HCT116 (cell line): ENCODE results near the gene CDH23. TPM values are rescaled to one million over a fixed set of nuclear protein-coding genes. Genes with fewer than 3 reads are reported as not detected.
A peak's percentile ranks its signal among the peaks of the same experiment; 100 is the strongest.

Experiments
- ATAC-seq: fragments of 200-7000 bp; cut with Tn5 transposase; 2 replicates; pipeline ENCODE4 v1.9.1; 2020; ENCODE audit warnings: mild to moderate bottlenecking, moderate library complexity
- BruUV-seq: library from RNA; stranded (reverse); fragments of 400-500 nt; replicated peaks from 2 replicates; lab custom pipeline; 2021; lab: Mats Ljungman, UMichigan
- CTCF ChIA-PET: fragments of 300-600 bp; sonication (Branson Sonifier 250); formaldehyde crosslinking; loops from one replicate; lab custom pipeline; 2021; ENCODE audit warnings: antibody characterized with exemption; lab: Charles Lee
- POLR2A ChIA-PET: fragments of 300-600, 350-600 bp; sonication (Branson Sonifier 250); formaldehyde crosslinking; loops from one replicate; lab custom pipeline; 2021; ENCODE audit warnings: antibody characterized with exemption; lab: Charles Lee
- RAD21 ChIA-PET, 2 experiments: fragments of 300-600 bp; sonication (Branson Sonifier 250); formaldehyde crosslinking; loops; one replicate each; lab custom pipeline; 2023; ENCODE audit warnings: low total read pairs in 2 of 2; ENCODE audit not compliant: uncharacterized antibody in 2 of 2, unreplicated experiment in 2 of 2, low non-redundant PET in 1 of 2; lab: Charles Lee
- DNase-seq: peaks from one replicate; pipeline ENCODE4 v3.0.0-alpha.2; 2010; ENCODE audit warnings: low read depth, low spot score
- H2AFZ ChIP-seq: fragments of 200-600 bp; shearing (Covaris generic), sonication (generic); 2 replicates; pipeline ENCODE4 v1.6.1; 2017; ENCODE audit warnings: low read depth, mixed run types, mixed read lengths, antibody characterized with exemption, low read length; ENCODE audit not compliant: poor library complexity, severe bottlenecking
- H3K27ac ChIP-seq: 2 replicates; pipeline ENCODE4 v1.5.1; 2012; ENCODE audit warnings: low read depth, low read length
- H3K27me3 ChIP-seq: fragments of 200-600 bp; sonication (generic); 2 replicates; pipeline ENCODE4 v1.6.1; 2016; ENCODE audit warnings: mixed run types, low read length, mixed read lengths; ENCODE audit not compliant: insufficient read depth
- H3K36me3 ChIP-seq, 2 experiments: fragments of 200-500 bp in 1 of 2; fragments of 200-600 bp in 1 of 2; sonication (Bioruptor generic) in 1 of 2; sonication (generic) in 1 of 2; 2 replicates each; pipeline versions ENCODE4 v1.5.1 to v1.6.1; 2014 to 2016; ENCODE audit warnings: low read length in 2 of 2, inconsistent platforms in 1 of 2, mixed read lengths in 1 of 2, mixed run types in 1 of 2; ENCODE audit not compliant: insufficient read depth in 2 of 2, control insufficient read depth in 1 of 2
- H3K4me1 ChIP-seq, 2 experiments: fragments of 200-600 bp in 1 of 2; sonication (generic) in 1 of 2; 2 replicates each; pipeline versions ENCODE4 v1.5.1 to v1.6.1; 2012 to 2017; ENCODE audit warnings: low read length in 2 of 2, inconsistent platforms in 1 of 2, mild to moderate bottlenecking in 1 of 2, mixed read lengths in 1 of 2, mixed run types in 1 of 2, moderate library complexity in 1 of 2; ENCODE audit not compliant: insufficient read depth in 2 of 2, control insufficient read depth in 1 of 2
- H3K4me2 ChIP-seq: fragments of 200-600 bp; sonication (generic); 2 replicates; pipeline ENCODE4 v1.6.1; 2017; ENCODE audit warnings: mixed run types, low read length, mixed read lengths
- H3K4me3 ChIP-seq, 2 experiments: fragments of 200-600 bp in 1 of 2; sonication (generic) in 1 of 2; replicated peaks in 1 of 2; 2 replicates each; pipeline ENCODE4 v1.5.1; 2011 to 2016; ENCODE audit warnings: low read length in 2 of 2, control low read depth in 1 of 2, low read depth in 1 of 2, mild to moderate bottlenecking in 1 of 2, mixed read lengths in 1 of 2, mixed run types in 1 of 2
- H3K79me2 ChIP-seq: fragments of 200-600 bp; sonication (generic); 2 replicates; pipeline ENCODE4 v1.6.1; 2017; ENCODE audit warnings: mild to moderate bottlenecking, mixed run types, low read length, moderate library complexity, mixed read lengths; ENCODE audit not compliant: insufficient read depth
- H3K9ac ChIP-seq: fragments of 200-600 bp; sonication (generic); 2 replicates; pipeline ENCODE4 v1.6.1; 2016; ENCODE audit warnings: low read length, mixed read lengths
- H3K9me2 ChIP-seq: fragments of 200-600 bp; sonication (generic), shearing (Covaris generic); 2 replicates; pipeline ENCODE4 v1.6.1; 2017; ENCODE audit warnings: mixed run types, mild to moderate bottlenecking, moderate library complexity; ENCODE audit not compliant: insufficient read depth
- H3K9me3 ChIP-seq, 2 experiments: fragments of 200-500 bp in 1 of 2; fragments of 200-600 bp in 1 of 2; sonication (Bioruptor generic) in 1 of 2; sonication (generic) in 1 of 2; 2 replicates each; pipeline ENCODE4 v1.6.1; 2014 to 2017; ENCODE audit warnings: low read length in 2 of 2, mixed read lengths in 2 of 2, inconsistent platforms in 1 of 2, low read depth in 1 of 2, mild to moderate bottlenecking in 1 of 2, mixed run types in 1 of 2, moderate library complexity in 1 of 2; ENCODE audit not compliant: control insufficient read depth in 1 of 2, insufficient read depth in 1 of 2
- H4K20me1 ChIP-seq: fragments of 200-600 bp; sonication (generic), shearing (Covaris generic); 2 replicates; pipeline ENCODE4 v1.6.1; 2017; ENCODE audit warnings: mixed run types, mild to moderate bottlenecking, moderate library complexity; ENCODE audit not compliant: insufficient read depth
- CBX3 ChIP-seq: IDR thresholded peaks from 2 replicates; pipeline ENCODE4 v1.6.1; 2012; ENCODE audit warnings: low read depth
- CEBPB ChIP-seq: IDR thresholded peaks from 2 replicates; pipeline ENCODE4 v1.6.1; 2012; ENCODE audit warnings: low read depth
- EZH2 ChIP-seq: fragments of 200-600 bp; sonication (generic); IDR thresholded peaks from 2 replicates; pipeline ENCODE4 v1.6.1; 2017; ENCODE audit warnings: antibody characterized with exemption, mixed run types
- EZH2phosphoT487 ChIP-seq: fragments of 200-600 bp; IDR thresholded peaks from 2 replicates; pipeline ENCODE4 v1.6.1; 2018; ENCODE audit warnings: antibody characterized with exemption, borderline replicate concordance
- FOSL1 ChIP-seq: IDR thresholded peaks from 2 replicates; pipeline ENCODE4 v1.6.1; 2012; ENCODE audit warnings: low read depth
- JUND ChIP-seq: IDR thresholded peaks from 2 replicates; pipeline ENCODE4 v1.6.1; 2012
- POLR2A ChIP-seq: IDR thresholded peaks from 2 replicates; pipeline ENCODE4 v1.7.0; 2011; ENCODE audit warnings: borderline replicate concordance; ENCODE audit not compliant: insufficient read depth, insufficient read length; ENCODE audit errors: extremely low read depth
- RAD21 ChIP-seq: IDR thresholded peaks from 2 replicates; pipeline ENCODE4 v1.6.1; 2012; ENCODE audit warnings: low read depth, mild to moderate bottlenecking
- TCF7L2 ChIP-seq: IDR thresholded peaks from 2 replicates; pipeline ENCODE4 v1.7.0; 2011; ENCODE audit warnings: borderline replicate concordance, inconsistent platforms; ENCODE audit not compliant: insufficient read depth, insufficient read length; ENCODE audit errors: extremely low read depth
- ZFX ChIP-seq: fragments of 450-650 bp; IDR thresholded peaks from 2 replicates; pipeline ENCODE4 v1.6.1; 2017
- ZNF274 ChIP-seq: fragments of 200-500 bp; sonication (Bioruptor generic); IDR thresholded peaks from 2 replicates; pipeline ENCODE4 v1.6.1; 2014; ENCODE audit warnings: mild to moderate bottlenecking, low read depth, low read length, inconsistent platforms
- intact Hi-C: fragments of 100-400 bp; cut with micrococcal nuclease; formaldehyde crosslinking; loops from 2 replicates; pipeline ENCODE4 v1.10.0; 2022
- total RNA-seq: library from RNA; stranded (reverse); gene quantifications from one replicate; pipeline ENCODE4 v1.2.1, GENCODE V29; 2021; ENCODE audit not compliant: unreplicated experiment
- TF ChIP-seq, protein P1 (sequence below): IDR thresholded peaks from 2 replicates; pipeline ENCODE4 v1.6.1; 2012
- TF ChIP-seq, protein P2 (sequence below): IDR thresholded peaks from 2 replicates; pipeline ENCODE4 v1.6.1; 2012; ENCODE audit warnings: low read depth
- TF ChIP-seq, protein P3 (sequence below): IDR thresholded peaks from 2 replicates; pipeline ENCODE4 v1.6.1; 2012

Gene CDH23
- total RNA-seq, 1 experiment from 2014 or later = not detected

DNA sequence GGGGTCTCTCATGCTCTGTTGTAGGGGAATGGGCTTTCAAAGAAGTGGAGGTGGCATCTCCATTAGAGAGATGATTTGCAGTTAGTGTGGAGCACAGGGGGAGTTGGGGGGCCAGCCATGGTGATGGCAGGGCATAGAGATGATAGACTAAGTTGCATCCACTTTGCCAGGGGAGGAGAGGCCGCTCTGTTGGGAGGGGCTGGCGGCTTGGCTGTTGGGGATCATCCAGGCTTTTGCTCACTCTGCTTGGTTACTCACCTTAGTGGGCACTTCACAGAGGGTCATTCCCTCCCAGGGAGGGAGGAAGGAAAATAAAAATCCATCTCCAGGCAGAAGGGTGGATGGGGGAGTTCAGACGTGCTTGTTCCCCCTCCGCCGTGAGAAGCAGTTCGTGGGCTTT is 31.4 kb upstream of the CDH23 start:
- ChIA-PET RAD21 (no interaction called here), POLR2A (interaction anchor here (4.6 kb wide), 1 partner anchor 11 kb away, joined by 22 read pairs; no protein-coding TSS in a partner anchor), CTCF (interaction anchor here (2.7 kb wide), 1 partner anchor 11 kb away, joined by 7 read pairs; no protein-coding TSS in a partner anchor)
- Histone ChIP-seq H3K4me2 (peak overlapping the region; percentile 64), H2AFZ (no peak overlapping the region), H4K20me1 (no peaks in the 10 kb centered on the region), H3K9me3 (no peaks in the 10 kb centered on the region), H3K9ac (no peak overlapping the region), H3K27ac (peak overlapping the region; percentile 40), H3K27me3 (no peaks in the 10 kb centered on the region), H3K36me3 (no peaks in the 10 kb centered on the region), H3K79me2 (no peaks in the 10 kb centered on the region), H3K4me3 (peak overlapping the region in 1 of 2 experiments; percentile 6; a peak in 1 of 4 replicates), H3K4me1 (peaks cover 22 to 40% of the 10 kb centered on the region in 2 experiments), H3K9me2 (no peaks in the 10 kb centered on the region)
- BruUV-seq = no TSS peak
- intact Hi-C loops = no loop called here
- TF ChIP-seq CEBPB (no peak), EZH2 (no peak), FOSL1 (no peak), ZFX (no peak), JUND (no peak), CBX3 (no peak), POLR2A (no peak), EZH2phosphoT487 (no peak), ZNF274 (no peak), TCF7L2 (no peak), RAD21 (no peak)
- TF ChIP-seq, protein P1, sequence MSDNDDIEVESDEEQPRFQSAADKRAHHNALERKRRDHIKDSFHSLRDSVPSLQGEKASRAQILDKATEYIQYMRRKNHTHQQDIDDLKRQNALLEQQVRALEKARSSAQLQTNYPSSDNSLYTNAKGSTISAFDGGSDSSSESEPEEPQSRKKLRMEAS = no peak
- TF ChIP-seq, protein P2, sequence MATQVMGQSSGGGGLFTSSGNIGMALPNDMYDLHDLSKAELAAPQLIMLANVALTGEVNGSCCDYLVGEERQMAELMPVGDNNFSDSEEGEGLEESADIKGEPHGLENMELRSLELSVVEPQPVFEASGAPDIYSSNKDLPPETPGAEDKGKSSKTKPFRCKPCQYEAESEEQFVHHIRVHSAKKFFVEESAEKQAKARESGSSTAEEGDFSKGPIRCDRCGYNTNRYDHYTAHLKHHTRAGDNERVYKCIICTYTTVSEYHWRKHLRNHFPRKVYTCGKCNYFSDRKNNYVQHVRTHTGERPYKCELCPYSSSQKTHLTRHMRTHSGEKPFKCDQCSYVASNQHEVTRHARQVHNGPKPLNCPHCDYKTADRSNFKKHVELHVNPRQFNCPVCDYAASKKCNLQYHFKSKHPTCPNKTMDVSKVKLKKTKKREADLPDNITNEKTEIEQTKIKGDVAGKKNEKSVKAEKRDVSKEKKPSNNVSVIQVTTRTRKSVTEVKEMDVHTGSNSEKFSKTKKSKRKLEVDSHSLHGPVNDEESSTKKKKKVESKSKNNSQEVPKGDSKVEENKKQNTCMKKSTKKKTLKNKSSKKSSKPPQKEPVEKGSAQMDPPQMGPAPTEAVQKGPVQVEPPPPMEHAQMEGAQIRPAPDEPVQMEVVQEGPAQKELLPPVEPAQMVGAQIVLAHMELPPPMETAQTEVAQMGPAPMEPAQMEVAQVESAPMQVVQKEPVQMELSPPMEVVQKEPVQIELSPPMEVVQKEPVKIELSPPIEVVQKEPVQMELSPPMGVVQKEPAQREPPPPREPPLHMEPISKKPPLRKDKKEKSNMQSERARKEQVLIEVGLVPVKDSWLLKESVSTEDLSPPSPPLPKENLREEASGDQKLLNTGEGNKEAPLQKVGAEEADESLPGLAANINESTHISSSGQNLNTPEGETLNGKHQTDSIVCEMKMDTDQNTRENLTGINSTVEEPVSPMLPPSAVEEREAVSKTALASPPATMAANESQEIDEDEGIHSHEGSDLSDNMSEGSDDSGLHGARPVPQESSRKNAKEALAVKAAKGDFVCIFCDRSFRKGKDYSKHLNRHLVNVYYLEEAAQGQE = no peak
- TF ChIP-seq, protein P3, sequence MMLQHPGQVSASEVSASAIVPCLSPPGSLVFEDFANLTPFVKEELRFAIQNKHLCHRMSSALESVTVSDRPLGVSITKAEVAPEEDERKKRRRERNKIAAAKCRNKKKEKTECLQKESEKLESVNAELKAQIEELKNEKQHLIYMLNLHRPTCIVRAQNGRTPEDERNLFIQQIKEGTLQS = no peak
- ATAC-seq (no peak), DNase-seq (no peak)
